Mucosa of stomach (tissue), 1 donor: ENCODE data around the gene OCA2.
"Not testable (repeated sequence)": the region's sequence is repeated elsewhere in the genome, so short reads cannot be mapped to it uniquely, and the experiment has no call there.

ENCODE experiments used
- H3K27me3 ChIP-seq: one replicate; pipeline ENCODE4 v1.7.0; 2013; ENCODE audit warnings: mild to moderate bottlenecking, low read length; ENCODE audit not compliant: control insufficient read depth, insufficient read depth
- H3K36me3 ChIP-seq: one replicate; pipeline ENCODE4 v1.7.0; 2013; ENCODE audit warnings: low read length; ENCODE audit not compliant: control insufficient read depth, insufficient read depth
- H3K4me1 ChIP-seq: one replicate; pipeline ENCODE4 v1.7.0; 2013; ENCODE audit warnings: mild to moderate bottlenecking, low read length; ENCODE audit not compliant: control insufficient read depth, insufficient read depth
- H3K4me3 ChIP-seq: one replicate; pipeline ENCODE4 v1.7.0; 2013; ENCODE audit warnings: low read length
- H3K9ac ChIP-seq: one replicate; pipeline ENCODE4 v1.7.0; 2013; ENCODE audit warnings: mild to moderate bottlenecking, low read length, moderate library complexity
- H3K9me3 ChIP-seq: one replicate; pipeline ENCODE4 v1.7.0; 2013; ENCODE audit warnings: mild to moderate bottlenecking, low read length, moderate library complexity; ENCODE audit not compliant: control insufficient read depth
- donor health status: Pancreatic carcinoma.

OCA2 gene

GRCh38 chr15:28013976-28014375, 85.1 kb downstream of the OCA2 start:
- Histone ChIP-seq H3K27me3 (no peaks in the 10 kb centered on the region), H3K4me1 (no peaks in the 10 kb centered on the region), H3K9me3 (no peaks in the 10 kb centered on the region), H3K9ac (no peak overlapping the region), H3K4me3 (no peak overlapping the region), H3K36me3 (no peaks in the 10 kb centered on the region)

GRCh38 chr15:28013480-28013879, 85.6 kb downstream of the OCA2 start:
- Histone ChIP-seq H3K9ac (no peak overlapping the region), H3K9me3 (no peaks in the 10 kb centered on the region), H3K27me3 (no peaks in the 10 kb centered on the region), H3K36me3 (no peaks in the 10 kb centered on the region), H3K4me3 (no peak overlapping the region), H3K4me1 (no peaks in the 10 kb centered on the region)

- no peaks in the 10 kb centered on the region for H3K4me1 ChIP-seq
- H3K27me3 ChIP-seq, result no peaks in the 10 kb centered on the region
- H3K4me3 ChIP-seq, result no peak overlapping the region
- H3K9me3 ChIP-seq, result no peaks in the 10 kb centered on the region
- no peaks in the 10 kb centered on the region for H3K36me3 ChIP-seq
- H3K9ac ChIP-seq, result no peak overlapping the region
Observed at GRCh38 chr15:28012231-28012630, 86.9 kb downstream of the OCA2 start.

GRCh38 chr15:28008175-28008574, 90.9 kb downstream of the OCA2 start:
- not testable (repeated sequence) for H3K36me3 ChIP-seq, H3K4me1 ChIP-seq, H3K4me3 ChIP-seq, H3K9ac ChIP-seq, H3K9me3 ChIP-seq, H3K27me3 ChIP-seq

DNA sequence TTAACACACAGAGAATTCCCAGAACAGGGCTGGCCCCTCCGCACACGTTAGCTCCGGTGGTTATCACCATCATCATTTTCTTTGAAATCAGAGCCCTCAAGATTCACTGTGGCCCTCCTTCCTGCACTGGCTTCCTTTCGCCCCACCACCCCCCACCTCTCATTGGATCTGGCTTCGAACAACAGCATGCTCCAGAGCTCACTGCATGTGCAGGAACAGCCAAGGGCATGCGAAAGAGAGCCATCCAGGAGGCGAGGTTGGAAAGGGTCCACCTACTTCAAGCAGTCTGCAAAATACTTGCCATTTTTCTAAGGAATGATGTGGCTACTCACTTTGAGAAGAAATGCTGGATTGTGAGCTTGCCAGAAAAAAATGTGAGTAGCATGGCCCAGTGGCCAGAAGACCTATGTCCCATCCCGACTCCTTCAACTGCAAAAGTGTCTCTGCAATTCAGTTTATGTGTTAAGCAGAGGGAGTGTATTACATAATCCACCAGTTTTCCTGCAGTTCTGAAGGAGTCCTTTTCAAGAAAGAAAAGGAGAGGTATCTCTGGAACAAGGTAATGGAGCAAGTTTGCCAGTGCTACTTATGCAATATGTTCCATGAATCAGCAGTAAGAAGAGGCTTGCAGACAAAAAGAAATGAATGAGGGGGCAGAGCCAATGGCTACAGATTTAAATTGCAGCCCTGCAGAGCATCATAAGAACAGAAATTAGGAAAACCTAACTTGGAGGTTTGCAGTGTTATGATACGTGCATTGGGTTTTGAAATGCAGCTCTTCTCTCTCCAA, 92.8 kb downstream of the OCA2 start:
- no peak overlapping the region for H3K4me3 ChIP-seq
- H3K27me3 ChIP-seq, result no peaks in the 10 kb centered on the region
- no peak overlapping the region for H3K9ac ChIP-seq
- no peaks in the 10 kb centered on the region for H3K9me3 ChIP-seq
- H3K36me3 ChIP-seq, result no peaks in the 10 kb centered on the region
- H3K4me1 ChIP-seq, result no peaks in the 10 kb centered on the region

DNA sequence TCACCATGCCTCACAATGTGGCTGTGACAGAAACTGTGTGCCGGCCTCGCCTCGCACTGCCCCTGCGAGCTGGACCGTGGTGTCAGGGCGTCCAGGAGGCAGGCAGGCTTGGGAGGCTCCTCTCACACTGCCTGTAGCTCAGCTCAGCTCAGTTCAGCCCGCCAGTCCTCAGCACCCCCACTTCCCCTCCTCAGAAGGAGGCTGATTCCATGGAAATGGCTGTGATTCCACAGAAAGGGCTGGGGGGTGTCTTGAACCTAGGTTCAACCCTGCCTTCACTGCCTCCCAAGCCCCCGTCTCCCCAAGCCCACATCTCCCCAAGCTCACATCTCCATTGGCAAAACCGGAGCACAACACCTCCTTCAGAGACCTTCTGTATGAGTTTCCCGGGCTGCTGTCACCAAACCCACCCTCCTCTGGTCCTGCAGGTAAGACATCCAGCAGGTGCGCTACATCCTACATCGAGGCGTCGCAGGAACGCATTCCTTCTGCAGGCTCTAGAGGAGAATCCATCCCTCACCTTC, 94.0 kb downstream of the OCA2 start:
- no peaks in the 10 kb centered on the region for H3K9me3 ChIP-seq
- H3K36me3 ChIP-seq, result no peaks in the 10 kb centered on the region
- no peaks in the 10 kb centered on the region for H3K4me1 ChIP-seq
- H3K27me3 ChIP-seq, result no peaks in the 10 kb centered on the region
- H3K9ac ChIP-seq, result no peak overlapping the region
- H3K4me3 ChIP-seq, result no peak overlapping the region

- Histone ChIP-seq H3K9me3 (no peaks in the 10 kb centered on the region), H3K9ac (no peak overlapping the region), H3K36me3 (no peaks in the 10 kb centered on the region), H3K27me3 (no peaks in the 10 kb centered on the region), H3K4me1 (no peaks in the 10 kb centered on the region), H3K4me3 (no peak overlapping the region)
Observed at GRCh38 chr15:28004143-28005003, 94.7 kb downstream of the OCA2 start.

- H3K4me1 ChIP-seq, result no peaks in the 10 kb centered on the region
- H3K36me3 ChIP-seq, result no peaks in the 10 kb centered on the region
- no peak overlapping the region for H3K9ac ChIP-seq
- no peaks in the 10 kb centered on the region for H3K9me3 ChIP-seq
- H3K27me3 ChIP-seq, result no peaks in the 10 kb centered on the region
- H3K4me3 ChIP-seq, result no peak overlapping the region
Observed at GRCh38 chr15:28003302-28004037, 95.6 kb downstream of the OCA2 start.

DNA sequence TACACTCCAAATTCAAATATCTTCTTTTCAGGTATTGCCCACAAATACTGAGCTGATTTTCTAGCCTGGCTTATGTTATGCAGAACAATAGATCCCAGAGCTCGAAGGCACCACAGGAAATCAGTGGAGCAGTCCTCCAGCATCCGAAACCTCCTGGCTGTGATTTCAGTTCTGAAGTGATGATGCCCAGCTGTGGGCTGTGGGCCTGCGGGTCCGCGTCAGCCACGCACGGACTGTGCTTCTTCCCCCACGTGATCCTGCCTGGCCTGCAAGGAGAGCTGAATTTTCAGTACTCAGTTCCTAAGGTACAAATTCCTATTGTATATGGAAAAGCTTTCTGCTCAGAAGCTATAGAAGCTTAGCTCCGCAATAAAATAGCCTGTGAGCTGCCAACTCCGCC, 96.2 kb downstream of the OCA2 start:
- no peaks in the 10 kb centered on the region for H3K9me3 ChIP-seq
- no peak overlapping the region for H3K9ac ChIP-seq
- no peaks in the 10 kb centered on the region for H3K27me3 ChIP-seq
- no peaks in the 10 kb centered on the region for H3K4me1 ChIP-seq
- no peaks in the 10 kb centered on the region for H3K36me3 ChIP-seq
- H3K4me3 ChIP-seq, result no peak overlapping the region

DNA sequence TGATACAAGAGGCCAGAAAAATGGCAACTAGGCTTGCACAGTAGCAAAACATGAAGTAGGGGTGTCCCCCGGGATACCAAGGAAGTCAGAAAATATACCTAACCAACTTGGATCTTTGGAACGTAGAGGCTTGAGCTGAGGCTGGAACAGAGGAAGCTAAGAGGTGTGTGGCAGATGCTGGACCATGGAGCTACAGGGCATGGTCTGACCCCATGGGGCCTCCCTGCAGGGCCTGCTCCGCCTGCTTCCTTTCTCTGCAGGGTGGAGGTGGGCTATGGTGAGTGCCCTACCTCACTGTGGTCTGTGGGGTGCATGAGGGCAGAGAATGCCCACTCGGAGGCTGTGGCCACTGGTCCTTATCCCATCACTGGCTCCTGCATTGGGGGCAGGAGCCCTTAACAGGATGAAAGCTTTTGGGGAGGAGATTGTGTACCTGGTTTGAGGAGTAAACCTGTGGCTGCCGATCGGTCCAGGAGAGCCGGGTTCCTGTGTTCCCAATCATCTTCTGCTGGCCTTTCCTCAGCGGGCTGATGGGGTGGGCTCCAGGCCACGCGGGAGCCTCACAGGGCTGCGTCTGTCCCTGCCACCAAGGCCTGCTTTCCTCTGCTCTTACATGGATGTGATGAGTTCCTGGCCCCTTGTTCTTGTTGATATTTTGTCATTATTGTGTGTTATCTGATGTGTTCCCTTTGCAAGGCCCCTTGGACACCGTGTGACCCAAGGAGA, 96.8 kb downstream of the OCA2 start:
- Histone ChIP-seq H3K36me3 (no peaks in the 10 kb centered on the region), H3K27me3 (no peaks in the 10 kb centered on the region), H3K4me1 (no peaks in the 10 kb centered on the region)

DNA sequence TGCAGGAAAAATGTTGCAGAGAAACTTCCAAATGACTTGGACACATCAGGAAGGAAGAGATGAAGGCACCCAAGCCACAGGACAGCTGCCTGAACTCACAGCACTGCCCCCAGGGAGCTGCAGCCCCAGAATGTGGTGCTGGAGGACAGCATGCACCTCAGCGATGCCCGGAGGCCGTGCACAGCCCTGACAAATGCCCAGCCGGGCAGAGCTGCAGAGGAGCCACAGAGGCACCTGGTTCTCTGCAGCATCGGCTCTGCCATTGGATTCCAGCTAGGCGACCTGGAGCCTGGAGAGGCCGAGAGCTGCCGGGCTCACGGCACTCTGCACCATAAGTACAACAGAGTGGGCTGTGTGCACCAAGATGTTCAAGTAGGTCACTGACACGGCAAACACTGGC, 97.5 kb downstream of the OCA2 start:
- Histone ChIP-seq H3K27me3 (no peaks in the 10 kb centered on the region), H3K4me3 (no peak overlapping the region), H3K4me1 (no peaks in the 10 kb centered on the region), H3K36me3 (no peaks in the 10 kb centered on the region), H3K9ac (no peak overlapping the region), H3K9me3 (no peaks in the 10 kb centered on the region)

More for the DNA sequence above, 96.8 kb downstream of the OCA2 start:
- no peaks in the 10 kb centered on the region for H3K9me3 ChIP-seq
- no peak overlapping the region for H3K9ac ChIP-seq
- no peak overlapping the region for H3K4me3 ChIP-seq
